OCI-LY1 (cell line): Measurements from ENCODE around the gene TGFBR3L.

Experiments
- EZH2 ChIP-seq: fragments of 200-600 bp; sonication (generic), shearing (Covaris generic); IDR thresholded peaks from 2 replicates; pipeline ENCODE4 v1.8.0; 2017; ENCODE audit warnings: borderline replicate concordance, mixed run types, mild to moderate bottlenecking, antibody characterized with exemption, low read length, moderate library complexity, mixed read lengths
- TF ChIP-seq, protein P1 (sequence below): fragments of 200-600 bp; sonication (generic), shearing (Covaris generic); IDR thresholded peaks from 2 replicates; pipeline ENCODE4 v1.5.1; 2017; ENCODE audit warnings: mild to moderate bottlenecking, antibody characterized with exemption, low read length, moderate library complexity, mixed read lengths

DNA sequence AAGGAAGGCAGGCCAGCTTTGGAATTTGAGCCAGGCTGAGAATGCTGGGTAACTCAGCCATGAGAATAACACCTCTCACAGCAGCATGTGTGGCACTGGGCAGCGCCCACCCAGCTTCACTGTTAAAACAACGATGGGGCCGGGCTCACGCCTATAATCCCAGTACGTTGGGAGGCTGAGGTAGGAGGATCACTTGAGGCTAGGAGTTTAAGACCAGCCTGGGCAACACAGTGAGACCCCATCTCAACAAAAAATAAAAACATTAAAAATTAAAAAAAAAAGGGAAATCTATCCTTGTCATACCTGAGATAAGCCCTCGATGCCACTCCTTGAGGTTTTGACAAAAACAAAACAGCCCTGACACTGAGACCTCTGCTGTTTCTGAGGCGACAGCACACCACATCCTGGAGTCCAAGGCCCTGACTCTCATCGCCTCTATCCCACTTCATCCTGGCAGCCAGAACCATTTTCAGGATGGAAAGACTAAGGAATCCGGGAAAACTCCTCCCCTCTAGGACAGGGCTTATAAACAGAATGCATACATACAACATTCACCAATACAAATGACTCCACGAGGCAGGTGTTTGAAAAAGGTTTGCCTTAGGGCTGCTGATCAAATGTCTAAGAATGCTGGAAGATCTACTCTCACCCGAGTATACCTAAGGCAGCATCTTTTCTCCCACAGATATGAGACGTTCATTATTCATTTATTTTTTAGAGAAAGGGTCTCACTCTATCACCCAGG is 51.5 kb downstream of the TGFBR3L start:
- TF ChIP-seq, protein P1, sequence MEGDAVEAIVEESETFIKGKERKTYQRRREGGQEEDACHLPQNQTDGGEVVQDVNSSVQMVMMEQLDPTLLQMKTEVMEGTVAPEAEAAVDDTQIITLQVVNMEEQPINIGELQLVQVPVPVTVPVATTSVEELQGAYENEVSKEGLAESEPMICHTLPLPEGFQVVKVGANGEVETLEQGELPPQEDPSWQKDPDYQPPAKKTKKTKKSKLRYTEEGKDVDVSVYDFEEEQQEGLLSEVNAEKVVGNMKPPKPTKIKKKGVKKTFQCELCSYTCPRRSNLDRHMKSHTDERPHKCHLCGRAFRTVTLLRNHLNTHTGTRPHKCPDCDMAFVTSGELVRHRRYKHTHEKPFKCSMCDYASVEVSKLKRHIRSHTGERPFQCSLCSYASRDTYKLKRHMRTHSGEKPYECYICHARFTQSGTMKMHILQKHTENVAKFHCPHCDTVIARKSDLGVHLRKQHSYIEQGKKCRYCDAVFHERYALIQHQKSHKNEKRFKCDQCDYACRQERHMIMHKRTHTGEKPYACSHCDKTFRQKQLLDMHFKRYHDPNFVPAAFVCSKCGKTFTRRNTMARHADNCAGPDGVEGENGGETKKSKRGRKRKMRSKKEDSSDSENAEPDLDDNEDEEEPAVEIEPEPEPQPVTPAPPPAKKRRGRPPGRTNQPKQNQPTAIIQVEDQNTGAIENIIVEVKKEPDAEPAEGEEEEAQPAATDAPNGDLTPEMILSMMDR, result no peak
- TF ChIP-seq EZH2, result no peak
